Measurements from ENCODE around the gene LRRTM4.
"Not testable (repeated sequence)": the region's sequence is repeated elsewhere in the genome, so short reads cannot be mapped to it uniquely, and the experiment has no call there.

Gene LRRTM4

DNA sequence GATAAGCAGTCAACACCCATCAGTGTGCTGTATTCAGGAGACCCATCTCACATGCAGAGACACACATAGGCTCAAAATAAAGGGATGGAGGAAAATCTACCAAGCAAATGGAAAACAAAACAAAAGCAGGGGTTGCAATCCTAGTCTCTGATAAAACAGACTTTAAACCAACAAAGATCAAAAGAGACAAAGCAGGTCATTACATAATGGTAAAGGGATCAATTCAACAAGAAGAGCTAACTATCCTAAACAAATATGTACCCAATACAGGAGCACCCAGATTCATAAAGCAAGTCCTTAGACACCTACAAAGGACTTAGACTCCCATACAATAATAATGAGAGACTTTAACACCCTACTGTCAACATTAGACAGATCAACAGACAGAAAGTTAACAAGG lies 358.2 kb downstream of the LRRTM4 start:
- not testable (repeated sequence) for DNase-seq (ENCODE audit: low read depth)

DNA sequence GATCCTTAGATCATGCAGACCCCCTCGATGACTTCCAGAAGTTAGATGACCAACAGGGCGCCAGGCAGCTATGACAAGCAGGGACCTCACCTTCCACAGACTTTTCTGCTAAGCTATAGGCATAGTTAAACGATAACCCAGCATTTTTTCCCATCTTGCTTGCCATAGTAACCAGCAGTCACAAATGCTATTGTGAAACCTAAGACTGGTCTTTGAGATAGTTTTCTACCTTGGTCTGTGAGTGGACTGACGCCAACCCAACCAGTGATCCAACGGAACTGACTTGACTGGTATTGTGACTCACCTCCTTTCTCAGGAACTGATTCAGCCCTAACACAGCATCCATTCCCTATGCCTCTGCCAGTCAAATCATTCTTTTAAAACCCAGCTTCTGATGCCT lies 361.2 kb downstream of the LRRTM4 start:
- no peak for DNase-seq (ENCODE audit: low read depth)

DNA sequence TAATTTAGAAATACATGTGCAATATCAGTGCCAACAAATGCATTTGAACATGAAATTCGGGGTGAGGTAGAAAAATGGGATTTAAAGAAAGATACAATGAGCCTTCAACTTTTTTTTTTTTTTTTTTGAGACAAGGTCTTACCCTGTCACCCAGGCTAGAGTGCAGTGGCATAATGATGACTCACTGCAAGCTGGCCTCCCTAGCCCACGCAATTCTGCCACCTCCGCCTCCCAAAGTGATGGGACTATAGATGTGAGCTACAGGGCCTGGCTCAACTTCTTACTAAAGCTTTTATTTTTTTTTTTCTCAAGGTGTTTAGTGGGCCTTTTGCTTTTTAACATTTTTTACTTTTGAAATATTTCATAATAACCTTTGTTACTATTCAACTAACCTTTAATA lies 365.6 kb downstream of the LRRTM4 start:
- DNase-seq (ENCODE audit: low read depth): no peak

- no peak for DNase-seq (ENCODE audit: low read depth)
Observed at GRCh38 chr2:77155511-77155910, 366.7 kb downstream of the LRRTM4 start.

DNA sequence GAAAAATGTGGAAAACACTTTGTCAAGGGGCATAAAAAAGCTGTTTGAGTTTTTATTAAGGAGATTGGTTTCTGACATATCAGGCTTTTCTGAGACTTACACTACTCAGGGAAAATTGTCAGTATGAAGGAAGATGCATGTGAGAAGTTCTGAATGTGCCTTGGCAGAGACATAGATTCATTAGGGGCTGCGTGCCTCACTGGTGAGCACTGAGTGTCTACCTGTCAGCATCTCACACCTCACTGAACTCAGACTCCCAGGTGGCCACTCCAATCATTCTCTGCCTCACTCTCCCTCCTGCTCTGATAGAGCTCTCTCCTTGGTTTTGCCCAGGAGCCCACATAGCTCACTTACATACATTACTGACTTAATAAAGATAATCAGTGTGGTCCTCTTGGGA lies 372.6 kb downstream of the LRRTM4 start:
- no peak for DNase-seq (ENCODE audit: low read depth)

- no peak for DNase-seq (ENCODE audit: low read depth)
Observed at GRCh38 chr2:77147153-77147552, 375.0 kb downstream of the LRRTM4 start.

DNA sequence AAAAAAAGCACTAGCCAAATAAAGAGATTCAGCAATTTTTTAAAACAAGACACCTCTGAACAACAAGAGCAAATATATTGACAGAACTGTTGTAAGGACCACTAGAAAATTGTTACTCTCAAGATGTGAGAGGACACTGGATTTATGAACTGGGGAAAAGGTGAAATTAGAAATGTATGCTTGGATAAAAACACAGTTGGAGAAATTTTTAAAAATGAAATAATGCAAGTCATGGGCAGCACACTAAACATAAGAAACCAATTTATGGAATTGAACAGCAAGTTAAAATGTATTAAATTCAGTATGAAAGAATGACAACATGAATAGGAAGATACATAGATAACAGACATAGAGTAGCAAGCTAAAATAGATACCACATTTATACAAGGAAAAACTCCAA lies 377.4 kb downstream of the LRRTM4 start:
- DNase-seq (ENCODE audit: low read depth): no peak

- DNase-seq (ENCODE audit: low read depth): no peak
Observed at GRCh38 chr2:77142141-77142540, 380.0 kb downstream of the LRRTM4 start.

DNA sequence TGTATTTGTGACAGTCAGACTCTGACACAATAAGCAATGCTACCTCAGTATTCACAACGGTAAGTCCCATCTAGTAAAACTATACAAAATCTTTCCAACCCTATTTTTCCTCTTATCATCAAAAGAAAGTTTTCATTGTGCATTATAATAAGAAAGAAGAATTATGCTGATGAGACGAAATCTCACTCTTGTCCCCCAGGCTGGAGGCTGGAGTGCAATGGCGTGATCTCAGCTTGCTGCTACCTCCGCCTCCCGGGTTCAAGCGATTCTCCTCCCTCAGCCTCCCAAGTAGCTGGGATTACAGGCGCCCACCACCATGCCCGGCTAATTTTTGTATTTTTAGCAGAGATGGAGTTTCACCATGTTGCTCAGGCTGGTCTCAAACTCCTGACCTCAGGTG lies 393.7 kb downstream of the LRRTM4 start:
- not testable (repeated sequence) for DNase-seq (ENCODE audit: low read depth)

DNA sequence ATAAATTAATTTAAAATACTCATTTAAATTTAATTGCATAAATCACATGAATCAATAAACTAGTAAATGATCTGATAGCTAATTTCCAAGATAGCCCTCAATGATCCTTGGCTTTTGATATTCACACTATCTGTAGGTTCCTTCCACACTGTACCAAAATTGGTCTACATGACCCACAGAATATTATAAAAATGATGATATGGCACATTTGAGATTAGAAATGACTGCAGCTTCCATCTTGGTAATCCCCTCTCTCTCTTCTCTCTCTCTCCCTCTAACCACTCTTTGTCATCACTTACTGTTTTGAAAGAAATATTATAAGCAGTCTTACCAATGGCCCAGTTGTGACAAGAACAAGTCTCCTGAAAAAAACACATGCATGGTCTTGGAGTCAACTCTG lies 394.8 kb downstream of the LRRTM4 start:
- no peak for DNase-seq (ENCODE audit: low read depth)

DNA sequence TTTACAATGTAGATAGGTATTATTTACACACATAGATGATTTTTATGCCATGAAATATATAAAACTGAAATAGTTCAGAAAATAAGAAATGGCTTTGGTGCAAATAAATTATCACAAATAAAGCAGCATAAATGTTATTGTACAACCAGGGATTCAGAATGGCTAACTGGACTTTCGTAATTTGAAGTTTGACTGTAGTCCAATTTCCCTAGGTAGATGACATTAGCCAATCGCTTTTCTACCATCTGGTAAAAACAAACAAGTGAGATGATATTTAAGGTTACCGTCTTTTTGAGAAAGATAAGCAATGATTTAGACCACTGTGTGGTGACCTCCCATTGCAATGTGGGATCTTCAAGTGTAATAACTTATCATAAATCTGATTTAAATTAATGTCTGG lies 400.7 kb downstream of the LRRTM4 start:
- no peak for DNase-seq (ENCODE audit: low read depth)

DNA sequence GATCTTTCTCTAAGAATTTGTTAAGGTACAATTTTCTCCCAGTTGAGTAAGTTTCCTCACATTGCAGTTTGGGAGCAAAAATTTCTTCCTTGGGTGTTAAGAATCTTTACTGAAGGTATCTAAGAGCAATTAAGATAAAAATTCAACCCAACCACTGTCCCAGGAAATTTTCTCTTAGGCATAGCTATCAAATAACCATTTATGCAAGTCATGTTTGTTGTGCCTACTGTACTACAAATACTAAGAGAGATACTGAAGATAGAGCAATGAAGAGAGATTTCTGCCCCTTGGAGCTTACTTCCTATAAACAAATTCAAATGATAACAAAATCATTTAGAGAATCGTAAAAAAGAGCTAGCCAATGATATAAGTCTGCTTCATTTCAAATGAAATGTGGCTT lies 402.8 kb downstream of the LRRTM4 start:
- DNase-seq (ENCODE audit: low read depth): no peak

DNA sequence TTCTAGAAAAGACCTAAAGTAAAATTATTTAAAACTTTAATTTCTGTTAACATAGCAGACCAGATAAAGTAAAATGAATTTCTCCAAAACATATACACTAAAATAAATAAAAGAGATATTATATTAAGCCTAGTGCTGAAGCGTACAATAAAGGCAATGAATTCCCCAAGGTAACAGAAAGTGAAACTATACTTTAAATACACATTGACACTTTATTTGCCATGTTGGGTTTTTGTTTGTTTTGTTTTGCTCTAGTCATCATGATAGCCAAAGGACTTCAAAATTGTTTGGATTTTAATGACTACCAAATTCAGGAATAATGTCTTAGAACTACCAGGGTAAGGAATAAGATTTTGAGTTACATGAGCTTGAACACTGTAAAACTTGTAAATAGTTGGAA lies 413.3 kb downstream of the LRRTM4 start:
- no peak for DNase-seq (ENCODE audit: low read depth)

DNA sequence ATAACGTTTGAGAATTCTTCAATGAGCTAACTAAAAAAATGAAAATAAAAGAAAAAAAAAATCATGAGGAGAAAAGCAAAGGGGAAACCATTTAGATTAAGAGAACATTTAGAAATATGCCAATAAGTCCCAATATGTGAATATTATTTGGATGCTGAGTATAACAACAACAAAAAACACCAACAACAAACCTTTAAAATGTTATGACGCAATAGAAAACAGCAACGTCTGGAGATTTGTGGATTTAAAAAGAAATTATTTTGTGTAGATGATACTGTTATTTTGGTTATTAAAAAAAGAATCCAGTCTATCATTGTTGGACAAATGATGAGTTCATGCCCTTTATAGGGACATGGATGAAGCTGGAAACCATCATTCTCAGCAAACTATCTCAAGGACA lies 417.2 kb downstream of the LRRTM4 start:
- no peak for DNase-seq (ENCODE audit: low read depth)

GRCh38 chr2:77104554-77104953 lies 417.6 kb downstream of the LRRTM4 start:
- DNase-seq (ENCODE audit: low read depth): no peak

- no peak for DNase-seq (ENCODE audit: low read depth)
Observed at GRCh38 chr2:77102927-77103326, 419.2 kb downstream of the LRRTM4 start.

GRCh38 chr2:77101796-77102452 lies 420.3 kb downstream of the LRRTM4 start:
- DNase-seq (ENCODE audit: low read depth): no peak

GRCh38 chr2:77099961-77100360 lies 422.2 kb downstream of the LRRTM4 start:
- no peak for DNase-seq (ENCODE audit: low read depth)

DNA sequence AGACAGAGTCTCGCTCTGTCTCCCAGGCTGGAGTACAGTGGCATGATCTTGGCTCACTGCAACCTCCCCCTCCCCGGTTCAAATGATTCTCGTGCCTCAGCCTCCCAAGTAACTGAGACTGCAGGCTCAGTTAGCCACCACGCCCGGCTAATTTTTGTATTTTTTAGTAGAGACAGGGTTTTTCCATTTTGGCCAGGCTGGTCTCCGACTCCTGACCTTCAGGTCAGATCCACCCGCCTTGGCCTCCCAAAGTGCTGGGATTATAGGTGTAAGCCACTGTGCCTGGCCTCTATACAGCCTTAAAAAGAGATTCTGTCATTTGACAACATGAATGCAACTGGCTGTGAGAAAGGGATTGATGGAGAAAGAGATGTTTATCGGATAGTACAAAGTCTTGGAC lies 426.7 kb downstream of the LRRTM4 start:
- DNase-seq (ENCODE audit: low read depth): not testable (repeated sequence)

GRCh38 chr2:77095096-77095495 lies 427.1 kb downstream of the LRRTM4 start:
- DNase-seq (ENCODE audit: low read depth): no peak

GRCh38 chr2:77088424-77088823 lies 433.8 kb downstream of the LRRTM4 start:
- DNase-seq (ENCODE audit: low read depth): not testable (repeated sequence)

- DNase-seq (ENCODE audit: low read depth): no peak
Observed at GRCh38 chr2:77087987-77088414, 434.2 kb downstream of the LRRTM4 start.

GRCh38 chr2:77086478-77086877 lies 435.7 kb downstream of the LRRTM4 start:
- DNase-seq (ENCODE audit: low read depth): no peak

- DNase-seq (ENCODE audit: low read depth): no peak
Observed at GRCh38 chr2:77086051-77086450, 436.1 kb downstream of the LRRTM4 start.

- DNase-seq (ENCODE audit: low read depth): no peak
Observed at GRCh38 chr2:77085561-77085960, 436.6 kb downstream of the LRRTM4 start.
